22Rv1 (cell line): ENCODE results near the gene RAD51B.

Source experiments
- H3K27ac ChIP-seq: fragments of 450-650 bp; 2 replicates; pipeline ENCODE4 v1.5.1; 2017
- ZFX ChIP-seq: fragments of 450-650 bp; IDR thresholded peaks from 2 replicates; pipeline ENCODE4 v1.6.1; 2017; ENCODE audit warnings: antibody characterized with exemption, borderline replicate concordance
- TF ChIP-seq, protein P1 (sequence below): fragments of 450-650 bp; IDR thresholded peaks from 2 replicates; pipeline ENCODE4 v1.5.1; 2017; ENCODE audit warnings: mild to moderate bottlenecking

Gene RAD51B

DNA sequence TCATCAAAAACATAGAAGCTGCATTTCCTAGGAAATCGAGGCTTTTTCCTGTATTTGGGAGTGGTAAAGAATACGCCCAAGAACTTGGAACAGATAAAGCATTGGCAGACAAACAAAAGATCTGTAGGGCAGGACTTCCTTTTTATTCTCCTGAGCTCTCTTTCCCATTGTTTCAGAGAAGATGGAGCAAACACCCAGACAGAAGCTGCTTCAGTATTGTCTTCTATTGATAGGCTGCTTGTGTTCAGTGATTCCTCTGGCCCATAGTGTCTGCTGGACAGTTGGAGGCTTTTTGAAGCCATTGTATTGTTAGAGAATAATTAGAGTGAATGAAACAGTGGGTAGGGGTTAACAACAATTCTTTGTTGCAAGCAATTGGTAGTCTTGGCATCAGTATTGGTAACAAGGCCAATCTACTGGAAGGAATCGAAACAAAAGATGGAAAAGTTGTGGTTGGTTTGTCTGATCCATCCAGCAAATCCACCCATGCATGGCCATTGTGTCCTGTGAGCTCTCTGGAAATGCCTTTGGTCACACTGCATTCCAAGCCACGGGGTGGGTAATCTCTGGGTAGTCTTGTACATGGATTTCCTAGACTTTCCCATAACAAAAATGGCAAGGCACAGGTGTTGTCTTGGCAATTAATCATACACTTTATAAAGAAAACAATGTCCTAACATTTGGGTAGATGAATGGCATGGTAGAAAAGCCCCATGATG is 424.8 kb downstream of the RAD51B start:
- TF ChIP-seq ZFX: no peak
- TF ChIP-seq, protein P1, sequence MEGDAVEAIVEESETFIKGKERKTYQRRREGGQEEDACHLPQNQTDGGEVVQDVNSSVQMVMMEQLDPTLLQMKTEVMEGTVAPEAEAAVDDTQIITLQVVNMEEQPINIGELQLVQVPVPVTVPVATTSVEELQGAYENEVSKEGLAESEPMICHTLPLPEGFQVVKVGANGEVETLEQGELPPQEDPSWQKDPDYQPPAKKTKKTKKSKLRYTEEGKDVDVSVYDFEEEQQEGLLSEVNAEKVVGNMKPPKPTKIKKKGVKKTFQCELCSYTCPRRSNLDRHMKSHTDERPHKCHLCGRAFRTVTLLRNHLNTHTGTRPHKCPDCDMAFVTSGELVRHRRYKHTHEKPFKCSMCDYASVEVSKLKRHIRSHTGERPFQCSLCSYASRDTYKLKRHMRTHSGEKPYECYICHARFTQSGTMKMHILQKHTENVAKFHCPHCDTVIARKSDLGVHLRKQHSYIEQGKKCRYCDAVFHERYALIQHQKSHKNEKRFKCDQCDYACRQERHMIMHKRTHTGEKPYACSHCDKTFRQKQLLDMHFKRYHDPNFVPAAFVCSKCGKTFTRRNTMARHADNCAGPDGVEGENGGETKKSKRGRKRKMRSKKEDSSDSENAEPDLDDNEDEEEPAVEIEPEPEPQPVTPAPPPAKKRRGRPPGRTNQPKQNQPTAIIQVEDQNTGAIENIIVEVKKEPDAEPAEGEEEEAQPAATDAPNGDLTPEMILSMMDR: no peak
- no peak overlapping the region for H3K27ac ChIP-seq

DNA sequence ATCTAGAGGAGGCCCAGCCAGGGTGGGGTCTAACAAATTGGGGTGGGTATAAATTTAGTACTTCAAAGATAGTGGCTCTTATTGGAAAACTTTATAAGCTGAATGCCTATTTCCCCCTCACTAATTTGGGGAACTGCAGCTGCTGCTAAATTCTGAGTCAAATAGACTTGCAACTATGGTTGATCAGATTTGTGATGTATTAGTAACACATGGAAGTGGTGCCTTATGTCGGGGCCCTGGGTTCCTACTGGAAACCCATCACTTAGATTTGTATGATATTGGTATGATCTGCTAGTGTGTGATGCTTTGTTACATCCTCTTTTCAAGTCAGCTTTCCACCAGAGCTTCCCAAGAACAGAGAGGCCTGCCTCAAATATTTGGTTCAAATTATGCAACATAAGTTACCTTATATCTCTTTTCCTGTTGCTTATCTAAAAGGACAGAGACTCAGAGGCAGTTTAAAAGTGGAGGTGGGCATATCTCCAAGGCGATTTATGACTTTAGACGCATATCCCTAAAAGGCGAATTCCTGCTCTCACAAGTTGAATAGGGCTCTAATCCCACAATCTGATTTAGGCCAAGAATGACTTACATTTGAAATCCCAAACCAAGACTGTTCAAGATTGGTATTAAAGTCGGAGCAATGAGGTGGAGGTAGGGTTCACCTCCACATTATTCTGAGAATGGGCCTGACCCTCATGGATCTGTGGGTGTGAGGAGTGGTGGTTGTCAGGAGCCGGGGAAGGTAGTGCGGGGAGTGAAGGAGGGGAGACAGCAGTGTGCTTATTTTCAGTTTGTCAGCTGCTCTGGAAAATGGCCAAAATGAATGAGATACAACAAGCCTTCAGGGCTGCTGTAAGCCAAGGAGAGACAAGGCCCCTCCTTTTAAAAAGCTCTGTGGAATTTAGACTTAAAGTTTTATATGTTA is 425.8 kb downstream of the RAD51B start:
- no peak overlapping the region for H3K27ac ChIP-seq
- TF ChIP-seq ZFX: no peak
- TF ChIP-seq, protein P1: no peak

DNA sequence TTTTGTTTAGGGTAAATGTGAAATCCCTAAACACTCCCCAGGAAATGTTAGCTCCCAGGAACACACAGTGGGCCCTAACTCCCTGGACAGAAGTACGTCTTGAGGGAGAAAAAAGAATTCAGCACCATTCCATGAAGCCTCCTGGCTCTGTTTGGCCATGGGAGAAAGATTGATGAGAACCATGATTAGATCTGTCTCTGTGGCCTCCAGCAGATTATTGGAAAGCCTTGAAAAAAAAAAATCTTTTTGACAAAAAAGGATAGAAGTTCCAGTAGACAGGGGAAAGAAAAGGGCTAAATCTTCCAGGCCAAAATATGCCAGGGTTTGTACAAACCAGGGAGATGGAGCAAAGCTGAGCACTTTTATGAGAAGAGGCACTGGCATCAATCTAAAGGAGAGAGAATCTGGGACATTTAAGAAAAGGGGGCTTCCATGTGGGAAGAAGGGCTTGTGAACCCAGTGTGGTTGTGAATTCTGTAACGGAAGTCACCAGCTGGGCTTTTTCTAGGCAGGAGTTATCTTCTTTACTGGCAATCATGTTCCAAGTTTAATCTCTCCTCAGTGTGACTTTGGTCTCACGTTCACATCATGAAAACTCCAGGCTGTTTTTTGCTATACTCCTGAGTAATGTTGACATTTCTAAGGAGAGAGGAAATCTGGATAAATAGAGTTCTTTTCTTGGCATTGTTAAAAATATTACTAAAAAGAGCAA is 426.7 kb downstream of the RAD51B start:
- TF ChIP-seq ZFX: no peak
- TF ChIP-seq, protein P1: no peak
- peak overlapping the region; percentile 19 for H3K27ac ChIP-seq

DNA sequence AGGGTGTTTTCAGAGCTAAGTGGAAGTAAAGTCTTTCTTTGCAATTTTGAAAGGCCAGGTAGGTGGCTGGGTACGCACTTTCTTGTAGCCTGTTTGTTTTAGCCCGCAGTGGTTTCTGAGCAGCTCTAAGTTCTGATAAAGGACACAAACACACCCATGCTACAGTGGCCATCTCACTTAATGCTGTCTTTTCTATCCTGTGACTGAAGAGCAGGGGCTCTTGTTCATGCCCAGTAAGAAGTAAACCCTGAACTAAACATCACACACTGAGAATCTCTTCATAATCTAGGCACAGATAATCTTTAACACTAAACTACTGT is 427.2 kb downstream of the RAD51B start:
- peak overlapping the region; percentile 19; the same call in 1 of the 2 replicates for H3K27ac ChIP-seq
- no peak for TF ChIP-seq ZFX
- TF ChIP-seq, protein P1: no peak

DNA sequence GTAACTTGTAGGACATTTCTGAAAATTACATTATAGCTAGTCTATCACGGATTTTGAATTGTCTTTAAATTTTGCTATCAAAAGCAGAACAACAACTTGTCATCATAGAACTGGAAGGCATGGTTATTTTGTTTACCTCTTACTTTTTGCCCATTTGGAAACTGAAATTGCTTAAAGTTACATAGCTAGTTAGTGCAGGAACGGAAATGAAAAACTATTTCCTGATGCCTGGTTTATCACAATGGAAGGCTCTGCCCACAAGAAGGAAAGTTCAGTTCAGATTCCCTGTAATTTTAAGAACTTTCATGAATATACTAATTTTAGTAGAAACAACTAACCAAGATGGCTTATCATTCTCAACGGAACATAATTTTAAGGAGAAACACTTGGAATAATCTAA is 427.7 kb downstream of the RAD51B start:
- TF ChIP-seq, protein P1: no peak
- TF ChIP-seq ZFX: no peak
- H3K27ac ChIP-seq: 0 out of 2 replicates have a peak overlapping the region, but pooled peaks have one; percentile 19

DNA sequence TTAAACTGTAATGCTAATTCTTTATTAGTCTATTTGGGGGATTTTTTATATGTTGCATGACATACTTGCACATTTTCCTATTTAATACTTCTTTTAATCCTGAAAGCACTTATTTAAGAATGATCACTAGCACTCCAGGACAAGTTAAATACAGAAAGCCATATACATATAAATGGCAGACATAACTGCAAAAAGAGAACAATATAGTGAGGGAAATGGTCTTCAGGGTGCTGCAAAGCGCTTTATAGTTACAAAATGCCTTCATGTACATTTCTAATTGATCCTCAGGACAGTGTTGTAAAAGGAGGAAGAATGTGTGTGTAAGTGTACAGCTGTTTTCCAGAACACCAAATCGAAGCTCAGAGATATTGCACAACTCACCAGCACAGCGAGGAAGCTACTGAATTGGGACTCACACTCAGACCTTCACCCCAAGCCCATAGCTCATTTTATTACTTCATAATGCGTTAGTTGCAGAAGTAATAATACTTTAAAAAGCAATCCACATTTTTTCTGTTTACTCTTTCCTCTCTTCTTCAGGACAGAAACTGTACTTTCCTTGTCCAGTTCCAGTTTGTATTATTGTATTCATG is 428.2 kb downstream of the RAD51B start:
- TF ChIP-seq, protein P1: no peak
- no peak for TF ChIP-seq ZFX
- H3K27ac ChIP-seq: no peak overlapping the region
